Measurements from ENCODE around the gene RGSL1.

The RGSL1 gene

DNA sequence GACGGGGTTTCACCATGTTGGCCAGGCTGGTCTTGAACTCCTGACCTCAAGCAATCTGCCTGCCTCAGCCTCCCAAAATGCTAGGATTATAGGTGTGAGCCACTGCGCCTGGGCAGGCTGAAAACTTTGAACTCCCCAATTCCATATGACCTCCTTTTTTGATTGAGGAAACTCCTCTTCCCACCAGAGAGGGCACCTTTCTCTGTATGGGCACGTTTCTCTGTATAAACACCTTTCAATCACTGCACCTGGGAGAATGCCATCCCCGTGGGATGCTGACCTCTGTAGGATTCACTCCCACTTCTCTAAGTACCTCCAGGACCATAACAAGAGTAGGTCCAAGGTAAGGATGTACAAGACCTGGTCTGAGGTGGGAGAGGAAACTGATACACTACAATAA is 39.8 kb upstream of the RGSL1 start:
- TF ChIP-seq ZFX (IDR thresholded peaks at IDR 0.05; ENCODE audit: borderline replicate concordance) = no peak
- TF ChIP-seq, protein P1, sequence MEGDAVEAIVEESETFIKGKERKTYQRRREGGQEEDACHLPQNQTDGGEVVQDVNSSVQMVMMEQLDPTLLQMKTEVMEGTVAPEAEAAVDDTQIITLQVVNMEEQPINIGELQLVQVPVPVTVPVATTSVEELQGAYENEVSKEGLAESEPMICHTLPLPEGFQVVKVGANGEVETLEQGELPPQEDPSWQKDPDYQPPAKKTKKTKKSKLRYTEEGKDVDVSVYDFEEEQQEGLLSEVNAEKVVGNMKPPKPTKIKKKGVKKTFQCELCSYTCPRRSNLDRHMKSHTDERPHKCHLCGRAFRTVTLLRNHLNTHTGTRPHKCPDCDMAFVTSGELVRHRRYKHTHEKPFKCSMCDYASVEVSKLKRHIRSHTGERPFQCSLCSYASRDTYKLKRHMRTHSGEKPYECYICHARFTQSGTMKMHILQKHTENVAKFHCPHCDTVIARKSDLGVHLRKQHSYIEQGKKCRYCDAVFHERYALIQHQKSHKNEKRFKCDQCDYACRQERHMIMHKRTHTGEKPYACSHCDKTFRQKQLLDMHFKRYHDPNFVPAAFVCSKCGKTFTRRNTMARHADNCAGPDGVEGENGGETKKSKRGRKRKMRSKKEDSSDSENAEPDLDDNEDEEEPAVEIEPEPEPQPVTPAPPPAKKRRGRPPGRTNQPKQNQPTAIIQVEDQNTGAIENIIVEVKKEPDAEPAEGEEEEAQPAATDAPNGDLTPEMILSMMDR (IDR thresholded peaks at IDR 0.05) = no peak
- H3K27ac ChIP-seq = no peak overlapping the region

DNA sequence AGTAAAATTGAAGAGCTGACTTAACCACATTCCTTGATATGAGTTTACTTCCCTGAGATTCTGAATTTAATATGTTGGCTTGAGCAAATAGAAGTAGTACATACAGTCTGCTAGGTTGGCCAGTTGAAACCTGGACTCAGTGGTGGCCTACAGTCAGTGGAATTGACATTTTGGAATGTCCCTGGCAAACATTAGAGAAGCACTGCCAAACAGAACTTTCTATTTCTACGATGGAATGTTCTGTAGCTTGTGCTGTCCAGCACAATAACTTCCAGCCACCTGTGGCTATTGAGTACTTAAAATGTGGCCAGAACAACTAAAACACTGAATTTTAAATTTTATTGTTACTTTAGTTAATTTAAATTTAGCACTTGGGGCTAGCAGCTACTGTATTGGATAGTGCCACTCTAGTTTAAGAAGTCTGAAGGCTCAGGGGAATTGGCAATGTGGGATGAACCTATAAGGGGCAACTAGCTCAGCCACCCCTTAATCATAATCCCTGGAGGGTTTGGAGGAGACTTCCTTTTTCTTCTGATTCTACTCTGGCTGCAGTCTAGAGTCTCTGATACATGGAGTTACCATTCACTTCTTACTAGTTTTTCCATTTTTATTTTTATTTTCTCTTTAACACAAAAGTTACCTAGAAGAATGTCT is 39.2 kb upstream of the RGSL1 start:
- TF ChIP-seq, protein P1 (IDR thresholded peaks at IDR 0.05) = no peak
- no peak for TF ChIP-seq ZFX (IDR thresholded peaks at IDR 0.05; ENCODE audit: borderline replicate concordance)
- H3K27ac ChIP-seq = no peak overlapping the region

DNA sequence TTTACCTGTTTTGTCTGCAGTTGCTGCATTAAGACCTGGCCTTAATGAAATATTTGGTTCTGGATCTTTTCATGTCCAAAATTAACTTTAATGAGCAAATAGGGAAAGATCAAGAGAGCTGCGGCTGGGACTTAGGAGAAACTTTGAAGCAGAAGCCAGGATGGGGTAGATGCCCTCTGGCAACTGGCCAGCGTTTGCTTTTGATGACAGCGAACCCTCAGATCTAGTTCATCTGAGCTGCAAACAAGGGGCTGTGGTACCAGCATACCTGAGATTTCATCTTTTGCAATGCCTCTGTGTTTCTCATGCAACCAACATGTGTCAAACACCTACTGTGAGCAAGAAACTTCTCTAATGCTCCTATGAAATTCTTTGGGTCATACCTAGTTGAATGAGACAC is 36.5 kb upstream of the RGSL1 start:
- H3K27ac ChIP-seq = no peak overlapping the region
- no peak for TF ChIP-seq ZFX (IDR thresholded peaks at IDR 0.05; ENCODE audit: borderline replicate concordance)
- TF ChIP-seq, protein P1 (IDR thresholded peaks at IDR 0.05) = no peak

DNA sequence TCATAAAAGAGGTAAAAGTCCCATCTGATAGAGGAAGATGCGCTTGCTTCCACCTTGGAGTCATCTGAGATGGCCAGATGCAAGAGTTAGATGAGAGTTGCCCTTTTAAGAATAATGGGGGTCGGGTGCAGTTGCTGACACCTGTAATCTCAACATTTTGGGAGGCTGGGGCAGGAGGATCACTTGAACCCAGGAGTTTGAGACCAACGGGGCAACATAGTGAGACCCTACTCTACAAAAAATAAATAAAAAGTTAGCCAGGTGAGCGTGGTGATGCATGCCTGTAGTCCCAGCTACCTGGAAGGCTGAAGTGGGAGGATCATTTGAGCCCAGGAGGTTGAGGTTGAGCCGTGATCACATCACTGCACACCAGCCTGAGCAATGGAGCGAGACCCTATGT is 36.0 kb upstream of the RGSL1 start:
- TF ChIP-seq, protein P1 (IDR thresholded peaks at IDR 0.05) = no peak
- TF ChIP-seq ZFX (IDR thresholded peaks at IDR 0.05; ENCODE audit: borderline replicate concordance) = no peak
- no peak overlapping the region for H3K27ac ChIP-seq

DNA sequence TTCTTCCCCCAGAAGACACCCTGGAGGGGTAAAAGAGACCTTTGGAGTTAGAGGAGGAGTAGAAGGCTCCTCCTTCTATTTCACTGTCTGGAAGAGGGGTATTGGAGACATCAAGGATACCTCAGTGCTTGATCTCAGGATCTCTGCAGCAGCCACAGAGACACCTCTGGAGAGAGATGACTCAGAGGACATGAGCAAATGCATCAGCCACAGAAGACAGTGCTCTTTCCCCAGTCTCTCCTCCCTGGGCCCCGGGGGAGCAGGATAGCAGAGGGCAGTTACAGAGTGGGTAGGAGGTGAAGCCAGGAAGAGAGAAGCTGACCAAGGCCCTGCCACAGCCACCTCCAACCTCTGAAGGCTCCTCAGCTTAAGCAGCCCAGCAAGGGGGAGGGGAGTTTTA is 34.2 kb upstream of the RGSL1 start:
- no peak overlapping the region for H3K27ac ChIP-seq
- TF ChIP-seq, protein P1 (IDR thresholded peaks at IDR 0.05) = no peak
- TF ChIP-seq ZFX (IDR thresholded peaks at IDR 0.05; ENCODE audit: borderline replicate concordance) = no peak

DNA sequence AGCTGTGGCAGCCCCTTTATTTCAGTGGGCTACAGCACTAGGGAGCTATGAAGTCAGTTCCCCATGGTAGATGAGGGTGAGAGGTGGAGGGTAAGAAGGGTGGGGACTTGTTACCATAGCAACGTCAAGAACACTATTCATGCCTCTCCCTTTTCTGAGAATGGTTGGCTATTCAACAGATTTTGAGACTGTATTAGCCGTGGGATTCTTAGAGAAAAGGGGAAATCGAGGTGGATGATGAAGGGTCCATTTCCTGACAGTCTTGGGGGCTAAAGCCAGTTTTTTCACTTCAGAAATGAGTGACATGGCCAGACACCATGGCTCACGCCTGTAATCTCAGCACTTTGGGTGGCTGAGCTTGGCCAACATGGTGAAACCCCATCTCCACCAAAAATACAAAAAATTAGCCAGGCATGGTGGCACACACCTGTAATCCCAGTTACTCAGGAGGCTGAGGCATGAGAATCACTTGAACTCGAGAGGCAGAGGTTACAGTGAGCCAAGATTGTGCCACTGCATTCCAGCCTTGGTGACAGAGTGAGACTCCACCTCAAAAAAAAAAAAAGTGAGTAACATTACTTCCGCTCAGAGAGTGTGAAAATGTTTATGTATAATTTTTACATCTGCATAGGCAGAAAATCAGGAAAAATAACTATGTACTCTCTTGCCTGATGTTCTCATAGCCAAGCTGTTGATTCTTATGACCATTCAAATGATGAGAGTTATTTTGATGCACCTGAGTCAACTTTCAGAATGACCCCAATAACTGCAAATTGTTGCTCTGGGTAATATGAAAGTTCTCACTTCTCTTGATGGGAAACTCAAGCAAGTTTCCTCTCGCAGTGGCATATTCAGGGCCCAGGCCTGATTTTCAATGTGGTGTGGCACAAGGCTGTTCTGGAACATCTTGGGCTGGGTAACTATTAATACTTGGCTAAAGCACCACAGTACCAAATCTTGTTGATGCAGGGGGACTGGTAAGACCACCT is 23.2 kb upstream of the RGSL1 start:
- TF ChIP-seq ZFX (IDR thresholded peaks at IDR 0.05; ENCODE audit: borderline replicate concordance) = no peak
- H3K27ac ChIP-seq = no peak overlapping the region

DNA sequence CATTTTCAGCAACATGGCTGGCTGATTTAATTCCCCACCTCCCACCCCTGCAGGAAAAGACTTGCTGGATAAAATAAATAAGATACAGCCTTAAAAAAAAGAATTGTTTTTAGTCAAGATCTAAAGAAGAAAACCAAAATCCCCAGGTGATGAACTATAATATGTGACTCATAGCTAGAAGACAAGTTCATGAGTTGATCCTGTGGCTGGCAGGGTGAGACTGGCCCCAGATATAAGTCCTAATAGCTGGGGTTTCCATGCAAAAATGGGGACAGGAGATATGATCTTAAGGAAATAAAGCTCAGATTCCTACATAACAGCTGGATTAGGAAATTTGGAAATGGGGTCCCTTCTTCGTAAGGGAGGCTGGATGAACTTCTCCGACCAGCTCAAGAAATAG is 21.9 kb upstream of the RGSL1 start:
- TF ChIP-seq, protein P1 (IDR thresholded peaks at IDR 0.05) = no peak
- no peak for TF ChIP-seq ZFX (IDR thresholded peaks at IDR 0.05; ENCODE audit: borderline replicate concordance)
- H3K27ac ChIP-seq = no peak overlapping the region
